H9 (cell line): ENCODE measurements around the gene MON2. TPM values are rescaled to one million over a fixed set of nuclear protein-coding genes. Genes with fewer than 3 reads are reported as not detected.

Source experiments
- DNase-seq: peaks from one replicate; pipeline ENCODE4 v3.0.0-alpha.2; 2017
- H2AFZ ChIP-seq: one replicate; pipeline ENCODE4 v1.6.1; 2013; ENCODE audit warnings: mild to moderate bottlenecking, low read length, control low read depth, moderate library complexity
- H2AK5ac ChIP-seq: 2 replicates; pipeline ENCODE4 v1.6.1; 2013; ENCODE audit warnings: low read length, control low read depth, mixed read lengths; ENCODE audit not compliant: insufficient read length
- H2BK120ac ChIP-seq: one replicate; pipeline ENCODE4 v1.6.1; 2013; ENCODE audit warnings: low read depth, mild to moderate bottlenecking, low read length, control low read depth, inconsistent platforms; ENCODE audit not compliant: poor library complexity, severe bottlenecking
- H2BK12ac ChIP-seq: 2 replicates; pipeline ENCODE4 v1.6.1; 2013; ENCODE audit warnings: low read length, control low read depth, mixed read lengths, low read depth; ENCODE audit not compliant: insufficient read length
- H2BK15ac ChIP-seq: 2 replicates; pipeline ENCODE4 v1.6.1; 2013; ENCODE audit warnings: low read depth, low read length, control low read depth
- H2BK20ac ChIP-seq: one replicate; pipeline ENCODE4 v1.6.1; 2013; ENCODE audit warnings: low read depth, mild to moderate bottlenecking, low read length, control low read depth, inconsistent platforms; ENCODE audit not compliant: poor library complexity, severe bottlenecking
- H2BK5ac ChIP-seq: 2 replicates; pipeline ENCODE4 v1.6.1; 2013; ENCODE audit warnings: low read length, control low read depth, mixed read lengths; ENCODE audit not compliant: insufficient read length
- H3K14ac ChIP-seq: 2 replicates; pipeline ENCODE4 v1.6.1; 2013; ENCODE audit warnings: low read length, control low read depth; ENCODE audit not compliant: insufficient read depth
- H3K18ac ChIP-seq: 2 replicates; pipeline ENCODE4 v1.6.1; 2013; ENCODE audit warnings: low read depth, mild to moderate bottlenecking, mixed read lengths, low read length, control low read depth; ENCODE audit not compliant: insufficient read length
- H3K23ac ChIP-seq: 2 replicates; pipeline ENCODE4 v1.6.1; 2013; ENCODE audit warnings: low read length, control low read depth, mixed read lengths, low read depth; ENCODE audit not compliant: insufficient read length
- H3K23me2 ChIP-seq: 2 replicates; pipeline ENCODE4 v1.6.1; 2013; ENCODE audit warnings: low read depth, mild to moderate bottlenecking, mixed read lengths, low read length, control low read depth; ENCODE audit not compliant: insufficient read length, poor library complexity, severe bottlenecking
- H3K27ac ChIP-seq: 2 replicates; pipeline ENCODE4 v1.5.1; 2013; ENCODE audit warnings: low read length, control low read depth, mixed read lengths, low read depth; ENCODE audit not compliant: insufficient read length
- H3K27me3 ChIP-seq: 2 replicates; pipeline ENCODE4 v1.6.1; 2013; ENCODE audit warnings: low read length, control low read depth, inconsistent platforms; ENCODE audit not compliant: insufficient read depth
- H3K4ac ChIP-seq: 2 replicates; pipeline ENCODE4 v1.6.1; 2013; ENCODE audit warnings: low read depth, mild to moderate bottlenecking, control low read depth, inconsistent platforms, low read length, moderate library complexity
- H3K4me1 ChIP-seq: 2 replicates; pipeline ENCODE4 v1.6.1; 2013; ENCODE audit warnings: low read length, control low read depth, inconsistent platforms; ENCODE audit not compliant: insufficient read depth
- H3K4me2 ChIP-seq: 2 replicates; pipeline ENCODE4 v1.6.1; 2013; ENCODE audit warnings: low read length, control low read depth, mixed read lengths; ENCODE audit not compliant: insufficient read length, insufficient read depth
- H3K56ac ChIP-seq: 2 replicates; pipeline ENCODE4 v1.6.1; 2013; ENCODE audit warnings: low read depth, mild to moderate bottlenecking, mixed read lengths, low read length, control low read depth; ENCODE audit not compliant: insufficient read length
- H3K79me1 ChIP-seq: 2 replicates; pipeline ENCODE4 v1.6.1; 2013; ENCODE audit warnings: low read depth, mild to moderate bottlenecking, moderate library complexity, low read length, control low read depth, inconsistent platforms; ENCODE audit not compliant: insufficient read depth, poor library complexity, severe bottlenecking
- H3K79me2 ChIP-seq: 2 replicates; pipeline ENCODE4 v1.6.1; 2013; ENCODE audit warnings: low read length, control low read depth, inconsistent platforms; ENCODE audit not compliant: insufficient read depth
- H3K9ac ChIP-seq: 2 replicates; pipeline ENCODE4 v1.6.1; 2013; ENCODE audit warnings: low read length, control low read depth, mixed read lengths; ENCODE audit not compliant: insufficient read length; ENCODE audit errors: extremely low read depth
- H3K9me3 ChIP-seq: one replicate; pipeline ENCODE4 v1.6.1; 2013; ENCODE audit warnings: low read depth, low read length, inconsistent platforms; ENCODE audit not compliant: control insufficient read depth
- H3T11ph ChIP-seq: one replicate; pipeline ENCODE4 v1.6.1; 2013; ENCODE audit warnings: mild to moderate bottlenecking, low read length, control low read depth, inconsistent platforms
- H4K20me1 ChIP-seq: one replicate; pipeline ENCODE4 v1.6.1; 2013; ENCODE audit not compliant: control insufficient read depth, insufficient read length, insufficient read depth
- H4K5ac ChIP-seq: 2 replicates; pipeline ENCODE4 v1.6.1; 2013; ENCODE audit warnings: low read depth, mild to moderate bottlenecking, mixed read lengths, low read length, control low read depth; ENCODE audit not compliant: insufficient read length
- H4K8ac ChIP-seq: replicated peaks from 2 replicates; pipeline ENCODE4 v1.6.1; 2013; ENCODE audit warnings: low read length, control low read depth, mixed read lengths, low read depth; ENCODE audit not compliant: insufficient read length
- H4K91ac ChIP-seq: 2 replicates; pipeline ENCODE4 v1.6.1; 2013; ENCODE audit warnings: low read depth, mild to moderate bottlenecking, moderate library complexity, mixed read lengths, low read length, control low read depth; ENCODE audit not compliant: insufficient read length
- H3K27ac Mint-ChIP-seq, 3 experiments: 2 replicates in 2 of 3; 3 replicates in 1 of 3; pipeline ENCODE4 v1.8.0; 2020 to 2021; ENCODE audit warnings: mixed read lengths in 3 of 3, mild to moderate bottlenecking in 1 of 3, moderate library complexity in 1 of 3
- H3K27me3 Mint-ChIP-seq: 2 replicates; pipeline ENCODE4 v1.8.0; 2021; ENCODE audit warnings: low read depth, mild to moderate bottlenecking, moderate library complexity, mixed read lengths
- H3K36me3 Mint-ChIP-seq, 3 experiments: 2 replicates in 2 of 3; 3 replicates in 1 of 3; pipeline ENCODE4 v1.8.0; 2020 to 2021; ENCODE audit warnings: low read depth in 3 of 3, mixed read lengths in 3 of 3; ENCODE audit not compliant: insufficient read depth in 1 of 3
- H3K4me1 Mint-ChIP-seq, 2 experiments: 2 replicates each; pipeline ENCODE4 v1.8.0; 2020; ENCODE audit warnings: mixed read lengths in 2 of 2
- H3K4me3 Mint-ChIP-seq, 2 experiments: 2 replicates in 1 of 2; 3 replicates in 1 of 2; pipeline ENCODE4 v1.8.0; 2020 to 2021; ENCODE audit warnings: mild to moderate bottlenecking in 2 of 2, mixed read lengths in 2 of 2, moderate library complexity in 1 of 2
- H3K9me3 Mint-ChIP-seq, 2 experiments: 2 replicates in 1 of 2; 3 replicates in 1 of 2; pipeline ENCODE4 v1.8.0; 2020; ENCODE audit warnings: mild to moderate bottlenecking in 2 of 2, mixed read lengths in 2 of 2, moderate library complexity in 1 of 2
- WGBS: extraction: QIAGEN DNeasy Blood & Tissue Kit; methylation state at CpG from one replicate; pipeline ENCODE4 v1.1.7; 2013; ENCODE audit warnings: missing lambda C conversion rate, low lambda C conversion rate, mixed read lengths; ENCODE audit not compliant: insufficient read length; ENCODE audit errors: extremely low coverage; 5-methylcytosine and 5-hydroxymethylcytosine counted together
- total RNA-seq: library from RNA; stranded (reverse); gene quantifications from 2 replicates; pipeline ENCODE4 v1.2.1, GENCODE V29; 2021
- TF ChIP-seq, protein P1 (sequence below): fragments of 200-600 bp; sonication (generic); conservative IDR thresholded peaks from 3 replicates; pipeline ENCODE4 v1.8.0; 2021; ENCODE audit warnings: antibody characterized with exemption, mild to moderate bottlenecking

MON2 gene
- total RNA-seq, 1 experiment from 2014 or later, result 21.9 TPM

DNA sequence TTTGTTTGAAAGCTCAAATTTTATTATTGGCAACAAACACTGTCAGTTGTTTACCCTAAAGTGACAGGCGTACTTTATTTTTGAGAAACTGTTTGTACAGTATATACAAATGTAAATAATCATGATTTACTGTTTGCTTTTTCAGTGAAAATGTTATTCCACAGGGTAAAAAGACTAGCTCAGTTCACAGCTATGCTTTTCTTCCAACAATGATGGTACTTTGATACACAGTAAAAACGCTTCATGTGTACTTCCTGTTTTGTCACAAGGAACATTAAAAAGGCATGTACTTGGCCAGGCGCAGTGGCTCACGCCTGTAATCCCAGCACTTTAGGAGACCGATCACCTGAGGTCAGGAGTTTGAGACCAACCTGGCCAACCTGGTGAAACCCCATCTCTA is 53.7 kb downstream of the MON2 start:
- Mint-ChIP-seq H3K4me3 (no peak overlapping the region), H3K36me3 (peaks cover 0 to under 1% (median 0%) of the 10 kb centered on the region in 3 experiments; a peak in 1 of 7 replicates)
- WGBS, result no CpG with 5 or more reads among the region's 5 CpGs

More for the DNA sequence above, 53.7 kb downstream of the MON2 start:
- Histone ChIP-seq H3K27ac (no peak overlapping the region), H3K56ac (no peak overlapping the region), H4K8ac (no peak overlapping the region), H3K9me3 (no peaks in the 10 kb centered on the region), H3K14ac (no peak overlapping the region), H3K79me2 (no peaks in the 10 kb centered on the region), H3K4me1 (no peaks in the 10 kb centered on the region), H2BK15ac (no peak overlapping the region), H2BK12ac (no peak overlapping the region), H2BK20ac (no peak overlapping the region), H3K4me2 (no peak overlapping the region), H3K9ac (no peak overlapping the region), H2AK5ac (no peak overlapping the region), H3K4ac (no peak overlapping the region), H2AFZ (no peak overlapping the region), H3K18ac (no peak overlapping the region), H4K5ac (no peak overlapping the region), H3K27me3 (no peaks in the 10 kb centered on the region), H2BK5ac (no peak overlapping the region), H3K79me1 (no peaks in the 10 kb centered on the region), H2BK120ac (no peak overlapping the region), H3K23me2 (no peaks in the 10 kb centered on the region), H3K23ac (no peak overlapping the region), H4K91ac (no peak overlapping the region), H4K20me1 (no peaks in the 10 kb centered on the region), H3T11ph (no peak overlapping the region)
- no peak overlapping the region for H3K27ac Mint-ChIP-seq
- H3K27me3 Mint-ChIP-seq, result no peaks in the 10 kb centered on the region
- DNase-seq, result no peak
- TF ChIP-seq, protein P1, sequence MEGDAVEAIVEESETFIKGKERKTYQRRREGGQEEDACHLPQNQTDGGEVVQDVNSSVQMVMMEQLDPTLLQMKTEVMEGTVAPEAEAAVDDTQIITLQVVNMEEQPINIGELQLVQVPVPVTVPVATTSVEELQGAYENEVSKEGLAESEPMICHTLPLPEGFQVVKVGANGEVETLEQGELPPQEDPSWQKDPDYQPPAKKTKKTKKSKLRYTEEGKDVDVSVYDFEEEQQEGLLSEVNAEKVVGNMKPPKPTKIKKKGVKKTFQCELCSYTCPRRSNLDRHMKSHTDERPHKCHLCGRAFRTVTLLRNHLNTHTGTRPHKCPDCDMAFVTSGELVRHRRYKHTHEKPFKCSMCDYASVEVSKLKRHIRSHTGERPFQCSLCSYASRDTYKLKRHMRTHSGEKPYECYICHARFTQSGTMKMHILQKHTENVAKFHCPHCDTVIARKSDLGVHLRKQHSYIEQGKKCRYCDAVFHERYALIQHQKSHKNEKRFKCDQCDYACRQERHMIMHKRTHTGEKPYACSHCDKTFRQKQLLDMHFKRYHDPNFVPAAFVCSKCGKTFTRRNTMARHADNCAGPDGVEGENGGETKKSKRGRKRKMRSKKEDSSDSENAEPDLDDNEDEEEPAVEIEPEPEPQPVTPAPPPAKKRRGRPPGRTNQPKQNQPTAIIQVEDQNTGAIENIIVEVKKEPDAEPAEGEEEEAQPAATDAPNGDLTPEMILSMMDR, result no peak
- H3K4me1 Mint-ChIP-seq, result no peaks in the 10 kb centered on the region
- H3K9me3 Mint-ChIP-seq, result no peaks in the 10 kb centered on the region
